Lung (tissue), 12 donors: Measurements from ENCODE around the gene UBE2Q1. TPM values are rescaled to one million over a fixed set of nuclear protein-coding genes. Genes with fewer than 3 reads are reported as not detected.

Experiments used
- ATAC-seq: fragments of 200-7000 bp; cut with Tn5 transposase; one replicate; pipeline ENCODE4 v1.9.1; 2020; ENCODE audit warnings: moderate number of reproducible peaks; ENCODE audit not compliant: insufficient read depth, low FRiP score
- DNase-seq, 3 donors: peaks; one replicate each; pipeline ENCODE4 v3.0.0-alpha.2; 2013 to 2017
- H3K27ac ChIP-seq, 2 donors: one replicate each; pipeline ENCODE4 v1.5.1; 2013; ENCODE audit warnings: mild to moderate bottlenecking in 2 of 2, moderate library complexity in 2 of 2, control low read depth in 1 of 2, inconsistent platforms in 1 of 2, low read depth in 1 of 2, low read length in 1 of 2
- H3K27me3 ChIP-seq, 3 donors: one replicate each; pipeline ENCODE4 v1.5.1; 2013; ENCODE audit warnings: low read length in 2 of 3; ENCODE audit not compliant: control insufficient read depth in 3 of 3, insufficient read depth in 3 of 3
- H3K36me3 ChIP-seq, 4 donors: one replicate each; pipeline ENCODE4 v1.5.1; 2013; ENCODE audit warnings: low read length in 4 of 4, mild to moderate bottlenecking in 1 of 4, moderate library complexity in 1 of 4; ENCODE audit not compliant: control insufficient read depth in 4 of 4, insufficient read depth in 4 of 4
- H3K4me1 ChIP-seq, 5 donors: one replicate each; pipeline ENCODE4 v1.5.1; 2013; ENCODE audit warnings: low read length in 5 of 5, mild to moderate bottlenecking in 2 of 5, moderate library complexity in 1 of 5; ENCODE audit not compliant: control insufficient read depth in 5 of 5, insufficient read depth in 5 of 5
- H3K4me3 ChIP-seq: one replicate; pipeline ENCODE4 v1.5.1; 2013; ENCODE audit warnings: mild to moderate bottlenecking, control low read depth, moderate library complexity
- H3K9ac ChIP-seq, 2 donors: one replicate each; pipeline ENCODE4 v1.5.1; 2013; ENCODE audit warnings: low read length in 2 of 2, control low read depth in 1 of 2; ENCODE audit not compliant: insufficient read depth in 1 of 2
- H3K9me3 ChIP-seq, 4 donors: one replicate each; pipeline ENCODE4 v1.5.1; 2013; ENCODE audit warnings: low read length in 3 of 4, mild to moderate bottlenecking in 1 of 4, moderate library complexity in 1 of 4; ENCODE audit not compliant: control insufficient read depth in 4 of 4, insufficient read depth in 3 of 4
- WGBS, 2 donors: extraction: QIAGEN DNeasy Blood & Tissue Kit; methylation state at CpG; one replicate each; pipeline ENCODE4 v1.1.7; 2013; 5-methylcytosine and 5-hydroxymethylcytosine counted together
- polyA plus RNA-seq, 2 donors: library from polyadenylated mRNA; stranded (reverse); fragments of 200-250 nt; gene quantifications; one replicate each; pipeline ENCODE4 v1.2.1, GENCODE V29; 2013
- total RNA-seq, 2 donors: library from RNA; depleted of rRNA in 1 of 2; stranded (reverse); fragments of >200 nt in 1 of 2; gene quantifications; one replicate each; pipeline ENCODE4 v1.2.1, GENCODE V29; 2014 to 2021
- TF ChIP-seq, protein P1 (sequence below): IDR thresholded peaks from 2 replicates; pipeline ENCODE4 v1.5.1; 2012; ENCODE audit warnings: mild to moderate bottlenecking; ENCODE audit errors: control extremely low read depth, extremely low read depth
- donor health status: control.
- donor health status: control.
- donor health status: Bipolar disorder and iron deficiency.
- donor health status: healthy.
- donor health status: DM: yes; HTN: yes; CAD: no.

Gene UBE2Q1
- total and polyA plus RNA-seq, 4 donors, result 34.3 to 87.3 (median 43.3) TPM

DNA sequence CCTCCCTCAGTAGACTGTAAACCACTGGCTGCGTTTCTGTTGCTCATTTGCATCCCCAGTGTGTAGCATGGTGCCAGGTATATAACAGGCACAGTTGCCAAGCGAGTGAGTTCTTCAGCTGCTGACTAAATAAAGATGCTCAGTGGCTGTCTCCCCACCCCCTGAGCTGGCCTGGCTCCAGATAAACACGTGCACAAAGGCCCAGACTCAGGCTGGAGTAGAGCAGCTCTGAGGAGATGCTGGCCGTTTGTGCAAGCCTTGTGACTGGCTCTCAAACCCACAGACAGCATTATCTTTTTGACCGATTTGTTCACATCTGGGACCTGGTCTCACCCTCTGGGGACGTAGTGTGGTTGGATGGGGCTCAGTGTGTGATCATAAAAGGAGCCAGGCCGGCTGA lies 16.3 kb upstream of the UBE2Q1 start:
- 22 to 36% methylated on average over 7 of the region's 7 CpGs for WGBS, 2 donors
- no peak overlapping the region for H3K4me3 ChIP-seq
- H3K9ac ChIP-seq, result no peak overlapping the region
- H3K27me3 ChIP-seq, result no peaks in the 10 kb centered on the region
- H3K27ac ChIP-seq, result no peak overlapping the region
- peaks cover 0 to 12% (median 0%) of the 10 kb centered on the region in 4 donors for H3K36me3 ChIP-seq
- no peak for ATAC-seq
- no peaks in the 10 kb centered on the region for H3K9me3 ChIP-seq
- DNase-seq, result peak in 1 of 3 donors; percentile 26
- peaks cover 0 to 9% (median 5%) of the 10 kb centered on the region in 5 donors for H3K4me1 ChIP-seq
- TF ChIP-seq, protein P1, sequence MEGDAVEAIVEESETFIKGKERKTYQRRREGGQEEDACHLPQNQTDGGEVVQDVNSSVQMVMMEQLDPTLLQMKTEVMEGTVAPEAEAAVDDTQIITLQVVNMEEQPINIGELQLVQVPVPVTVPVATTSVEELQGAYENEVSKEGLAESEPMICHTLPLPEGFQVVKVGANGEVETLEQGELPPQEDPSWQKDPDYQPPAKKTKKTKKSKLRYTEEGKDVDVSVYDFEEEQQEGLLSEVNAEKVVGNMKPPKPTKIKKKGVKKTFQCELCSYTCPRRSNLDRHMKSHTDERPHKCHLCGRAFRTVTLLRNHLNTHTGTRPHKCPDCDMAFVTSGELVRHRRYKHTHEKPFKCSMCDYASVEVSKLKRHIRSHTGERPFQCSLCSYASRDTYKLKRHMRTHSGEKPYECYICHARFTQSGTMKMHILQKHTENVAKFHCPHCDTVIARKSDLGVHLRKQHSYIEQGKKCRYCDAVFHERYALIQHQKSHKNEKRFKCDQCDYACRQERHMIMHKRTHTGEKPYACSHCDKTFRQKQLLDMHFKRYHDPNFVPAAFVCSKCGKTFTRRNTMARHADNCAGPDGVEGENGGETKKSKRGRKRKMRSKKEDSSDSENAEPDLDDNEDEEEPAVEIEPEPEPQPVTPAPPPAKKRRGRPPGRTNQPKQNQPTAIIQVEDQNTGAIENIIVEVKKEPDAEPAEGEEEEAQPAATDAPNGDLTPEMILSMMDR, result no peak

DNA sequence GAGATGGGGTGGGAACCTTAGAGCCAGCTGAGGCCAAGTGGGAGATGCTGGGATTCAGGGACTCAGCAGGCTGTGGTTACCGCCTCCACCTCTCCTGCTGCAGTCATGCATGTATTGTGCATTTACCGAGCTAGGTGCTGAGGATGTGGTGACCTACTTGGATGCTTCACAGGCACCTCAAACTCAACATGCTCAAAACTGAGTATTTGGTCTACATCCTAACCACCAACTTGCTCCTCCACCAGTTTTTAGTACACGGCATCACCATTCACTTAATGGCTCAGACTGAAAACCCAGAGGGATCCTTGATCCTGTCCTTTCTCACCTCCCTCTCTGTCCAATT lies 14.7 kb upstream of the UBE2Q1 start:
- WGBS, 2 donors, result 89 to 91% methylated on average over 3 of the region's 3 CpGs

DNA sequence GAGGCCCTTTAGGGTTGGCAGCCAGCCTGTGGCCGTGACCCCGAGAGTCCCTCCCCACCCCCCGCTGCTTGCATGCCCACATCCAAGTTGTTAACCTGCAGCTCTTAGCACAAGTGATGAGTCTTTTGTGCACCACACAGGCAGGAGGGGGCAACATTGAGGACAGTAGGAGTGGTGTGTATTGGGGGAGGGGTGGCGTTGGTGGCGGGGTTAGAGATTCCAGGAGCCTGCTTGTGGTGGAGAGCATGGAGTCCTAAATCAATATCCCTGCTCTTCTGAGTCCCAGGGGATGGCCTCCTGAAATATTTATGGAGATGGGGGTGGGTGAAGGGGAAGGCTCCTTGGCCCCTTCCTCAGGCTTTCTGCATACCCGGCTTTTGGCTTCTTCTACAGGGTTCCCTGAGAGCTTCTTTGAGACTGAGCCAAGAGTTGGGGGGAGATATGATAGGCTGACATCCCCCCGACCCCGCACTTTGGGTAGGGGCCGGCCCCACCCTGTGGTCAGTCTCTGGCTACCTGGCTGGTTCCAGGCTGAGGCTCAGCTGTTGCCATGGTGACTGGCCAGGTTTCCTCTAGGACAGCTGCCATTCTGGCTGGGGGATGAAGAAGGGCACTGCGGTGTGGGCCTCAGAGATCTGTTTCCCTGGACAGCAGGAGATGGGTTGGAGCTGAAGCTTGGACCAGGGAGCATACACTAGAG lies 14.2 kb upstream of the UBE2Q1 start:
- Histone ChIP-seq H3K4me1 (peaks cover 0 to 8% (median 3%) of the 10 kb centered on the region in 5 donors), H3K27ac (no peak overlapping the region), H3K27me3 (peaks cover 0 to 10% (median 3%) of the 10 kb centered on the region in 3 donors), H3K4me3 (no peak overlapping the region), H3K36me3 (no peaks in the 10 kb centered on the region), H3K9me3 (no peaks in the 10 kb centered on the region), H3K9ac (no peak overlapping the region)
- TF ChIP-seq, protein P1, result no peak
- DNase-seq (no peak), ATAC-seq (no peak)
- 69 to 77% methylated on average over 10 of the region's 10 CpGs for WGBS, 2 donors

More for the DNA sequence above, 14.7 kb upstream of the UBE2Q1 start:
- no peak for ATAC-seq
- H3K9me3 ChIP-seq, result no peaks in the 10 kb centered on the region
- DNase-seq, result no peak
- H3K4me3 ChIP-seq, result no peak overlapping the region
- H3K36me3 ChIP-seq, result no peaks in the 10 kb centered on the region
- H3K27me3 ChIP-seq, result peaks cover 0 to 7% (median 3%) of the 10 kb centered on the region in 3 donors
- no peak overlapping the region for H3K9ac ChIP-seq
- peaks cover 0 to 10% (median 7%) of the 10 kb centered on the region in 5 donors for H3K4me1 ChIP-seq
- TF ChIP-seq, protein P1, result no peak
- H3K27ac ChIP-seq, result no peak overlapping the region

DNA sequence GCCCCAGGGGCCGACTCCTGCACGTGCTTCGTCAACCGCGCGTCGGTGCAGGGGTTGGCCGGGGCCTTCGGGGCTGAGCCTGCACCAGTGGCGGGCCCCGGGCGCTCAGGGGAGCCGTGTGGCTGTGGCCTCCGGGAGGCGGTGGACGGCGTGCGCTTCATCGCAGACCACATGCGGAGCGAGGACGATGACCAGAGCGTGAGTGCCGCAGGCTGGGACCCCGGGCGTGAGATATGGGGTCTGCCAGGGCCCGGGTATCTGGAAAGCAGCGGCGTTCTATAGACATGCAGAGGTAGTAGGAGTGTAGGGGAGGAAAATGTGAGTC lies 13.5 kb upstream of the UBE2Q1 start:
- WGBS, 2 donors, result 92 to 95% methylated on average over 29 of the region's 29 CpGs
- DNase-seq (no peak), ATAC-seq (no peak)
- Histone ChIP-seq H3K9me3 (no peaks in the 10 kb centered on the region), H3K4me1 (peaks cover 0 to 11% (median 3%) of the 10 kb centered on the region in 5 donors), H3K36me3 (no peaks in the 10 kb centered on the region), H3K9ac (no peak overlapping the region), H3K27me3 (peaks cover 0 to 10% (median 3%) of the 10 kb centered on the region in 3 donors), H3K27ac (no peak overlapping the region), H3K4me3 (no peak overlapping the region)
- TF ChIP-seq, protein P1, result no peak
